Skin epidermis (tissue), 12 donors: Measurements from ENCODE around the gene OR5M11.
"Not testable (repeated sequence)": the region's sequence is repeated elsewhere in the genome, so short reads cannot be mapped to it uniquely, and the experiment has no call there.

Experiments used
- H3K27ac ChIP-seq, 21 experiments: fragments of 200-600 bp; sonication (generic) in 11 of 21; one replicate each; pipeline ENCODE4 v1.5.0; 2020; ENCODE audit warnings: mild to moderate bottlenecking in 3 of 21, inconsistent platforms in 2 of 21, moderate library complexity in 2 of 21
- H3K4me3 ChIP-seq, 7 experiments: fragments of 200-600 bp; sonication (generic) in 2 of 7; one replicate each; pipeline ENCODE4 v1.5.0; 2020; ENCODE audit warnings: inconsistent platforms in 2 of 7, mild to moderate bottlenecking in 2 of 7, moderate library complexity in 1 of 7

OR5M11 gene

DNA sequence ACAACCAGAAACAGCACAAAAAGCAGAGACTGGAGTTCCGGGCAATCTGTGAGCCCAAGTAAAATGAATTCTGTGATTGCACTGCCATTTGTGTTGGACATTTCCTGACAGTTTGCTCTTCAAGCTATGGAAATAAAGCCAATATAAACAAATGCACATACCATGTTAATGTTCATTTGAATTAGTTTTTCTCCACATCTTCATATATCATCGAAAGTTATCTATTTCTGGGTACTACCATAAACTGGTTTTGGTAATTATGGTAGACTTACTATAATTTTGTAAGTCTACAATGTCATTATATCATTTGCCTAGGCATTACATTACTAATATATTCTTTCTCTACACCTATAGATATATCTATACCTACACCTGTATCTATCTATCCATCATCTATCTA is at the start of gene OR5M11:
TSS of gene OR5M11 (minus strand) at position 101 of the 400 bp plus-strand sequence. CDS start at position 101, 0 bp downstream.
- Histone ChIP-seq H3K4me3 (no peak within 1 kb of the TSS), H3K27ac (no peak within 1 kb of the TSS)

DNA sequence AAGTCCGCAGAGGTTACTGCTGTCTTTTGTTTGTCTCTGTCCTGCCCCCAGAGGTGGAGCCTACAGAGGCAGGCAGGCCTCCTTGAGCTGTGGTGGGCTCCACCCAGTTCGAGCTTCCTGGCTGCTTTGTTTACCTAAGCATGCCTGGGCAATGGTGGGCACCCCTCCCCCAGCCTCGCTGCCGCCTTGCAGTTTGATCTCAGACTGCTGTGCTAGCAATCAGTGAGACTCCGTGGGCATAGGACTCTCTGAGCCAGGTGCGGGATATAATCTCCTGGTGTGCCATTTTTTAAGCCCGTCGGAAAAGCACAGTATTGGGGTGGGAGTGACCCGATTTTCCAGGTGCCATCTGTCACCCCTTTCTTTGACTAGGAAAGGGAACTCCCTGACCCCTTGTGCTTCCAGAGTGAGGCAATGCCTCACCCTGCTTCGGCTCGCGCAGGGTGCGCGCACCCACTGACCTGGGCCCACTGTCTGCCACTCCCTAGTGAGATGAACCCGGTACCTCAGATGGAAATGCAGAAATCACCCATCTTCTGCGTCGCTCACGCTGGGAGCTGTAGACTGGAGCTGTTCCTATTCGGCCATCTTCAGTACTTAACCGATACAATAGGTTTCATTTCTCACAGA is 49.1 kb upstream of the OR5M11 start:
- not testable (repeated sequence) for H3K4me3 ChIP-seq, H3K27ac ChIP-seq

DNA sequence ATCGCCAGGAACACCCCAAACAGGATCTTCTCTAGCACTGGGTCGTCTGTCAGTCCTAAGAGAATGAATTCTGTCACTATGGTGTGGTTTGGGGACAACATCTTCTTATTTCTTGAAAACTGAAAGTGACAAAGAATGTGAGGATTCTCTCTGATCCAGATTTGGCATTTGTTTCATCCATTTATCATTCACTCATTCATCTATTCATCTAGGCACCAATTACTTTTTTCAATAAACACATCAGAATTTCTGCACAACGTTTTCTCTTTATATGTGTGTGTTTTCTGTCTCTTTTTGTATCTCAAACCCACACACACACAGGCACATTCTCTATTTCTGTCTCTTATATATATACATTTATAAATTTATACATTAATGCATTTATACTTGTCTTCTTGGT is 34.6 kb upstream of the OR5M11 start, which contains the start of gene OR5M10:
TSS of gene OR5M10 (minus strand) at position 101 of the 400 bp plus-strand sequence. CDS start at position 101, 0 bp downstream.
- Histone ChIP-seq H3K4me3 (no peak within 1 kb of the TSS), H3K27ac (no peak within 1 kb of the TSS)

DNA sequence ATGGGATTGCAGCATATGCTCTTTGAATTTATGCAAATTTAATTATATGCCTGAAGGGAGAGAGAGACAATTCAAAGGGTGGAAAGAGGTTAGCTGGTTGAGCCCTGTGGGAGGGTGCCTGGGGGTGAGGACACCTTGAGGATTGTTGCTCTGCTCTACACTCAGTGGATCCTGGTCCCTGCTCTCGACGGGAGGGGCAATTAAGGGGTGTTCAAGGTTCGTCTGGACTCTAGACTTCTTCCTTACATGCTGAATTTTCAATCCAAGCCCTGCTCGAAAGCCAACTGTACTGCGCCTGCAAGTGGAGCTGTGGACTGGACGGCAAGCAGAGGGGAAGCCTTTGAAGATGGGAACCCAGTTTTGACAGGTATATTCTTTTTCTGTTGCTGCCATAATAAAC is 15.5 kb upstream of the OR5M11 start:
- Histone ChIP-seq H3K27ac (no peak overlapping the region), H3K4me3 (no peak overlapping the region)

- H3K27ac ChIP-seq, H3K4me3 ChIP-seq: not testable (repeated sequence)
These were observed 11.6 kb upstream of the OR5M11 start for GRCh38 chr11:56554691-56555090.

GRCh38 chr11:56545531-56545930 is 2.5 kb upstream of the OR5M11 start:
- no peak overlapping the region for H3K4me3 ChIP-seq
- no peak overlapping the region for H3K27ac ChIP-seq

DNA sequence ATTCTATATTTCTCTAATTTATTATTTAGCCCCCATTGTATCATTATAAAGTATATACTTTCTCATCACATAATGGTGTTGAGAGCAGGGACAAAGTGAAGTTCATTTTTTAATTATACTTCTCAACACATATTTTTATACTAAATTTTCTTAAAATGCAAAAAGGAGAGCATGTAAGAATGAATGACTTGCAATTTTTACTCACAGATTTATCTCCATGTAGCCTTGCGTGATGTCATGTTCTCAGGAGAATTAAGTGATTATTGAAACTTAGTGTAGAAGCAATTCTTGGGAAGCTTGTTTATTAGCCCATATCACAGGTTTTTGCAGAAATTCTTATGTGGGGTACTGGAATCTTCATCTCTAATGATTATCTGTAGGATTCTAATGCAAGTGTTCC is 682 bp upstream of the OR5M11 start:
- Histone ChIP-seq H3K4me3 (no peak overlapping the region), H3K27ac (no peak overlapping the region)

DNA sequence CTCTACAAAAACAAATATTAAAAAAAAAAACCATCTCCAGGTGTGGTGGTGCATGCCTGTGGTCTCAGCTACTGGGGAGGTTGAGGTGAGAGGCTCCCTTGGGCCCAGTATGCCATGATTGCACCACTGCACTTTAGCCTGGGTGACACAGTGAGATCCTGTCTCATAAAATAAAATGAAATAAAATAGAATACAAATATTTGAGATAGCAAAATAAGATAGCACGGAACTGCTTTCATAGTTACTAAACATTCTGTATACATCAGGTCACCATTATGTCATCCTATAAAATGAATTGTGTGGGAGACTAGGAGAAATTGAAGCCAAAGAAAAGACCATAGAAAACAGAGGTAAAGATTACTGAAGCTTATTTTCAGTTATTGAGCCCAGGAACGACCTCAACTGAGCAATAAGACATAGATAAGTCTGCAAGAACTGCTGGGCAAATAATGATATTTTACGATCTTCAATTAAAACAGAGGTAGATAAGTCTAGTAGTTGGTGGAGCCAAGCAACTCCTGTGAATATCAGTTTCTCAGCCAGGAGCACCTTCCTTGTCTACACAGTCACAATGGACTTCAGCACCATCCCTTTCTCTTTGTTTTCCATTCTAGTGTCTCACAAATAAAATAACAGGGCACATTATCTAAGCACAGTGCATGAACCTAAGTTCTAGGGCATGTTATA is 9.9 kb downstream of the OR5M11 start:
- H3K27ac ChIP-seq = no peak overlapping the region
- H3K4me3 ChIP-seq = no peak overlapping the region

DNA sequence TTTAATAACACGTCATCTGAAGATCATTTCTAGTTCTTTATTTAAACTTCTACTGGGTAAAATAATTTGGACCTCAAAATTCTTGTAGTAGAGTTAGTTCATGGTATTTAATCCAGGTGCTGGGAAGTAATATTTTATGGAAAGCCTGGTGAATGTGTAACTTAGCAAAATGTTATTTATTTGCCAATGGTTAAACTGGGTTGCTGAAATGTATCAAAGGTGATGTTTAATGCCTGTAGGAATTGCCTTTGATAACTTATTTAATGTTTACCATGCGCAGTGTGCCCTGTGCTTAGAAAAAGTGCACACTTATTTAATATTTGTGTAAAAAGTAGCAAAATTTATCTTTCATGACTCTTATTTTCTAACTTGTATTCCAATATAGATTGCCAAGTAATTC is 11.2 kb downstream of the OR5M11 start:
- Histone ChIP-seq H3K27ac (no peak overlapping the region), H3K4me3 (no peak overlapping the region)

DNA sequence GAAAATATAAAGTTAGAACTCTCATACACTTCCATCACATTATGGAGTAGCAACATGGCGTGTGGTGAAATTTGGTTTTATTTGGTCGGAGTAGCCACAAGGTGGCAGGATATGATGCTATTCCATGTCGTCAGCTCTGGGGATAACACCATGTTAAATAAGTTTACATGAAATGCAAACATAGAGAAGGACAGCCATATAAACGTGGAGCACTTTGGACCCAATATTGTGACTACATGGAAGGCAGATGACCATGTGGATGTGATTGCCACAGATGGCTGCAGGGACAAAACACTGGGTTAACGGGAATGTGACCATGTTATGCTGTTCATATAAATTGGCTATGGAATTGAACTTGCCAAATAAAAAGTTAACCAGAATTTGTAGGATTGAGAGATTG is 21.0 kb downstream of the OR5M11 start:
- no peak overlapping the region for H3K4me3 ChIP-seq
- no peak overlapping the region for H3K27ac ChIP-seq

GRCh38 chr11:56513280-56513679 is 29.8 kb downstream of the OR5M11 start:
- Histone ChIP-seq H3K27ac (no peak overlapping the region), H3K4me3 (no peak overlapping the region)

GRCh38 chr11:56509439-56509838 is 33.6 kb downstream of the OR5M11 start:
- Histone ChIP-seq H3K27ac (no peak overlapping the region), H3K4me3 (no peak overlapping the region)

GRCh38 chr11:56497010-56497409 is 46.0 kb downstream of the OR5M11 start:
- Histone ChIP-seq H3K27ac (no peak overlapping the region), H3K4me3 (no peak overlapping the region)

- H3K27ac ChIP-seq = no peak overlapping the region
- H3K4me3 ChIP-seq = no peak overlapping the region
These were observed 47.9 kb downstream of the OR5M11 start for GRCh38 chr11:56495117-56495516.
